ENCODE data around the gene NCOA1. TPM values are rescaled to one million over a fixed set of nuclear protein-coding genes. Genes with fewer than 3 reads are reported as not detected.

Gene NCOA1
- polyA plus RNA-seq, 1 of the 3 experiments (the other 2 are of a cell fraction): 10.7 TPM

- no peaks in the 10 kb centered on the region for H3K27me3 ChIP-seq (ENCODE audit: insufficient read depth)
- no peak for TF ChIP-seq YY1 (IDR thresholded peaks at IDR 0.05; ENCODE audit: low read depth)
- no peak for TF ChIP-seq EZH2phosphoT487 (IDR thresholded peaks at IDR 0.05; ENCODE audit: borderline replicate concordance, low read depth)
- TF ChIP-seq RCOR1 (IDR thresholded peaks at IDR 0.05; ENCODE audit: low read length): no peak
- no peak for TF ChIP-seq FOXM1 (IDR thresholded peaks at IDR 0.05; ENCODE audit: low read depth)
- no peak overlapping the region for H3K4me2 ChIP-seq
- H4K20me1 ChIP-seq (ENCODE audit: insufficient read depth): no peaks in the 10 kb centered on the region
- no peaks in the 10 kb centered on the region for H3K36me3 ChIP-seq (replicated peaks in 1 of 2; ENCODE audit: control insufficient read depth in 1 of 2, insufficient read depth in 2 of 2, low read length in 1 of 2)
- no peaks in the 10 kb centered on the region for H3K9me3 ChIP-seq
- H3K4me3 ChIP-seq (ENCODE audit: low read depth in 2 of 2, low read length in 1 of 2): no peak overlapping the region
- DNase-seq: no peak
- ChIA-PET CTCF (interaction anchor here (1.0 to 1.4 kb wide), 2 partner anchors 137 to 222 kb away, joined by 3 read pairs; no protein-coding TSS in a partner anchor), POLR2A (no interaction called here)
- peaks cover 8% of the 10 kb centered on the region; the same call in 1 of the 2 replicates for H3K79me2 ChIP-seq (ENCODE audit: insufficient read depth)
- no peak overlapping the region for H2AFZ ChIP-seq (ENCODE audit: low read depth)
- H3K9ac ChIP-seq: no peak overlapping the region
- no peaks in the 10 kb centered on the region; a peak in 2 of 4 replicates for H3K4me1 ChIP-seq (ENCODE audit: control insufficient read depth in 1 of 2, insufficient read depth in 2 of 2, low read depth in 1 of 2, low read length in 1 of 2)
- WGBS (ENCODE audit: low lambda C conversion rate): 84% methylated on average over 1 of the region's 1 CpG
- H3K27ac ChIP-seq (ENCODE audit: low read depth in 2 of 2, low read length in 1 of 2): no peak overlapping the region
- H3F3A ChIP-seq (replicated peaks; ENCODE audit: insufficient read depth): peaks cover 9% of the 10 kb centered on the region
- H3K9me2 ChIP-seq: no peaks in the 10 kb centered on the region
Observed at GRCh38 chr2:24632172-24632571, 141.1 kb downstream of the NCOA1 start.

- POLR2A ChIA-PET: no interaction called here
- Histone ChIP-seq H4K20me1 (ENCODE audit: insufficient read depth) (no peaks in the 10 kb centered on the region), H3K9me2 (no peaks in the 10 kb centered on the region), H3K9ac (no peak overlapping the region), H3F3A (replicated peaks; ENCODE audit: insufficient read depth) (peaks cover 9% of the 10 kb centered on the region), H3K27ac (ENCODE audit: low read depth in 2 of 2, low read length in 1 of 2) (no peak overlapping the region), H3K4me1 (ENCODE audit: control insufficient read depth in 1 of 2, insufficient read depth in 2 of 2, low read depth in 1 of 2, low read length in 1 of 2) (no peaks in the 10 kb centered on the region; a peak in 2 of 4 replicates), H3K4me3 (ENCODE audit: low read depth in 2 of 2, low read length in 1 of 2) (no peak overlapping the region), H2AFZ (ENCODE audit: low read depth) (no peak overlapping the region), H3K79me2 (ENCODE audit: insufficient read depth) (no peaks in the 10 kb centered on the region), H3K9me3 (peaks cover 7% of the 10 kb centered on the region; the same call in 1 of the 2 replicates), H3K27me3 (ENCODE audit: insufficient read depth) (no peaks in the 10 kb centered on the region), H3K4me2 (no peak overlapping the region), H3K36me3 (replicated peaks in 1 of 2; ENCODE audit: control insufficient read depth in 1 of 2, insufficient read depth in 2 of 2, low read length in 1 of 2) (peaks cover 0 to 8% of the 10 kb centered on the region in 2 experiments)
- TF ChIP-seq, protein P1, sequence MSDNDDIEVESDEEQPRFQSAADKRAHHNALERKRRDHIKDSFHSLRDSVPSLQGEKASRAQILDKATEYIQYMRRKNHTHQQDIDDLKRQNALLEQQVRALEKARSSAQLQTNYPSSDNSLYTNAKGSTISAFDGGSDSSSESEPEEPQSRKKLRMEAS (IDR thresholded peaks at IDR 0.05; ENCODE audit: low read depth): no peak
- TF ChIP-seq MXI1 (IDR thresholded peaks at IDR 0.05; ENCODE audit: low read depth, low read length) (no peak), MEF2A (IDR thresholded peaks at IDR 0.05; ENCODE audit: borderline replicate concordance, low read depth) (no peak), SMC3 (IDR thresholded peaks at IDR 0.05; ENCODE audit: low read depth, low read length) (no peak)
- WGBS (ENCODE audit: low lambda C conversion rate): 90% methylated on average over 2 of the region's 2 CpGs
- CTCF ChIA-PET: no interaction called here
- DNase-seq: peak; percentile 23
Observed at GRCh38 chr2:24635181-24635580, 144.1 kb downstream of the NCOA1 start.

DNA sequence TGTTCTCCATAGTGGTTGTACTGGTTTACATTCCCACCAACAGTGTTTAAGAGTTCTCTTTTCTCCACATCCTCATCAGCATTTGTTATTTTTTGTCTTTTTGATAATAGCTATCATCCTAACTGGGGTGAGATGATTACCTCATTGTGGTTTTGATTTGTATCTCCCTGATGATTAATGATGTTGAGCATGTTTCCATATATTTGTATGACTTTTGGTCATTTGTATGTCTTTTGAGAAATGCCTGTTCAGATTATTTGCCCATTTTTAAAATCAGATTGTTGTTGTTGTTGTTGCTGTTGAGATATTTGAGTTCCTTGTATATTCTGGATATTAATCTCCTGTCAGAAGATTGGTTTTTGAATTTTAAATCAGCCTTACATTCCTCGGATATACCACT is 147.5 kb downstream of the NCOA1 start:
- no peaks in the 10 kb centered on the region for H4K20me1 ChIP-seq (ENCODE audit: insufficient read depth)
- CTCF ChIA-PET: no interaction called here
- peaks cover 9% of the 10 kb centered on the region for H3F3A ChIP-seq (replicated peaks; ENCODE audit: insufficient read depth)
- H3K4me2 ChIP-seq: no peak overlapping the region
- DNase-seq: no peak
- no peaks in the 10 kb centered on the region; the same call in 1 of the 2 replicates for H3K79me2 ChIP-seq (ENCODE audit: insufficient read depth)
- 80% methylated on average over 1 of the region's 1 CpG for WGBS (ENCODE audit: low lambda C conversion rate)
- H3K9ac ChIP-seq: no peak overlapping the region
- no peaks in the 10 kb centered on the region; a peak in 2 of 4 replicates for H3K4me1 ChIP-seq (ENCODE audit: control insufficient read depth in 1 of 2, insufficient read depth in 2 of 2, low read depth in 1 of 2, low read length in 1 of 2)
- H3K4me3 ChIP-seq (ENCODE audit: low read depth in 2 of 2, low read length in 1 of 2): no peak overlapping the region
- no peak overlapping the region for H2AFZ ChIP-seq (ENCODE audit: low read depth)
- POLR2A ChIA-PET: no interaction called here
- H3K36me3 ChIP-seq (replicated peaks in 1 of 2; ENCODE audit: control insufficient read depth in 1 of 2, insufficient read depth in 2 of 2, low read length in 1 of 2): peaks cover 0 to 8% of the 10 kb centered on the region in 2 experiments
- H3K27ac ChIP-seq (ENCODE audit: low read depth in 2 of 2, low read length in 1 of 2): no peak overlapping the region
- H3K9me3 ChIP-seq: peaks cover 7% of the 10 kb centered on the region; the same call in 1 of the 2 replicates
- no peaks in the 10 kb centered on the region for H3K27me3 ChIP-seq (ENCODE audit: insufficient read depth)
- no peaks in the 10 kb centered on the region for H3K9me2 ChIP-seq
- TF ChIP-seq TEAD4 (IDR thresholded peaks at IDR 0.05; ENCODE audit: borderline replicate concordance, insufficient read depth) (no peak), MXI1 (IDR thresholded peaks at IDR 0.05; ENCODE audit: low read depth, low read length) (no peak), ZBTB33 (IDR thresholded peaks at IDR 0.05; ENCODE audit: borderline replicate concordance, low read depth) (no peak), CHD2 (IDR thresholded peaks at IDR 0.05; ENCODE audit: low read length, partially characterized antibody) (no peak), GATA2 (CRISPR knock-in tag; IDR thresholded peaks at IDR 0.05) (no peak), YY1 (IDR thresholded peaks at IDR 0.05; ENCODE audit: low read depth) (no peak), NRF1 (IDR thresholded peaks at IDR 0.05; ENCODE audit: low read depth, low read length) (no peak), JUND (IDR thresholded peaks at IDR 0.05) (no peak), EP300 (IDR thresholded peaks at IDR 0.05; ENCODE audit: borderline replicate concordance in 1 of 2, low read depth in 1 of 2, low read length in 1 of 2) (no peak), RXRA (IDR thresholded peaks at IDR 0.05; ENCODE audit: borderline replicate concordance, low read depth) (no peak), RFX5 (IDR thresholded peaks at IDR 0.05; ENCODE audit: low read length) (no peak), TAF1 (IDR thresholded peaks at IDR 0.05; ENCODE audit: borderline replicate concordance, low read depth, low read length) (no peak), RAD21 (IDR thresholded peaks at IDR 0.05; ENCODE audit: low read length) (no peak), FOXM1 (IDR thresholded peaks at IDR 0.05; ENCODE audit: low read depth) (no peak), RCOR1 (IDR thresholded peaks at IDR 0.05; ENCODE audit: low read length) (no peak), MEF2A (IDR thresholded peaks at IDR 0.05; ENCODE audit: borderline replicate concordance, low read depth) (no peak)
- TF ChIP-seq, protein P2, sequence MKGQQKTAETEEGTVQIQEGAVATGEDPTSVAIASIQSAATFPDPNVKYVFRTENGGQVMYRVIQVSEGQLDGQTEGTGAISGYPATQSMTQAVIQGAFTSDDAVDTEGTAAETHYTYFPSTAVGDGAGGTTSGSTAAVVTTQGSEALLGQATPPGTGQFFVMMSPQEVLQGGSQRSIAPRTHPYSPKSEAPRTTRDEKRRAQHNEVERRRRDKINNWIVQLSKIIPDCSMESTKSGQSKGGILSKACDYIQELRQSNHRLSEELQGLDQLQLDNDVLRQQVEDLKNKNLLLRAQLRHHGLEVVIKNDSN (IDR thresholded peaks at IDR 0.05; ENCODE audit: borderline replicate concordance, low read depth): no peak
- TF ChIP-seq, protein P1 (IDR thresholded peaks at IDR 0.05; ENCODE audit: low read depth): no peak
